Skin of body (tissue), 3 donors: Measurements from ENCODE around the gene HELQ. TPM values are rescaled to one million over a fixed set of nuclear protein-coding genes. Genes with fewer than 3 reads are reported as not detected.

Experiments used
- DNase-seq: peaks from one replicate; lab custom pipeline; 2025; lab: John Stamatoyannopoulos, UW
- small RNA-seq: library from RNA; depleted of rRNA; stranded (forward); fragments of <200 nt; gene quantifications from one replicate; pipeline ENCODE3, GENCODE V24; 2014; ENCODE audit warnings: low replicate concordance
- total RNA-seq: library from RNA; depleted of rRNA; stranded (reverse); fragments of >200 nt; gene quantifications from one replicate; pipeline ENCODE4 v1.2.3, GENCODE V29; 2014

The HELQ gene
- total RNA-seq, 1 donor from 2014 or later, result 12.0 TPM

DNA sequence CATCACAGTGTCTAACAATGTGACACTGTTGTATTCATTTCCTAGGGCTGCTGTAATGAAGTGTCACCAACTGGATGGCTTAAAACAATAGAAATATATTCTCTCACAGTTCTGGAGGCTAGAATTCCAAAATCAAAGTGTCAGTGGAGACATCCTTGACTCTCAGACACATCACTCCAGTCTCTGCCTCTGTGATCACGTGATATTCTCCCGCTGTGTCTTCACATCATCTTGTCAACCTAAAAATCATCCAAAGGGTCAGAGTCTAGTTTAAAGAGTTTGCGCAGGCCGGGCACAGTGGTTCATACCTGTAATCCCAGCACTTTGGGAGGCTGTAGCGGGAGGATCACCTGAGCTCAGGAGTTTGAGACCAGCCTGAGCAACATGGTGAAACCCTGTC is 84.4 kb downstream of the HELQ start:
- no peak for DNase-seq

DNA sequence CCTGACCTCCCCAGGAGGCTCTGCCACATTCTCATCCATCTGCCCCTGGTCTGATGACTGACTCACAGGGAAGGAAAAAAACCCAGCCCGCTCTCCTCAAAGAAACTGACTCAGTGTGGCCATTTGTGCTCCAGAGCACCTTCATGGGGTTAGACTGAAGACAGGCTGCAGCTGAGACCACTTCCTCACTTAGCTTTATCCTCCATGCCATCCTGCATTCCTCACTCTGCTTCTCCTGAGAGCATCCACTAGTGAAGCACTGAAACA is 85.0 kb downstream of the HELQ start:
- no peak for DNase-seq

DNA sequence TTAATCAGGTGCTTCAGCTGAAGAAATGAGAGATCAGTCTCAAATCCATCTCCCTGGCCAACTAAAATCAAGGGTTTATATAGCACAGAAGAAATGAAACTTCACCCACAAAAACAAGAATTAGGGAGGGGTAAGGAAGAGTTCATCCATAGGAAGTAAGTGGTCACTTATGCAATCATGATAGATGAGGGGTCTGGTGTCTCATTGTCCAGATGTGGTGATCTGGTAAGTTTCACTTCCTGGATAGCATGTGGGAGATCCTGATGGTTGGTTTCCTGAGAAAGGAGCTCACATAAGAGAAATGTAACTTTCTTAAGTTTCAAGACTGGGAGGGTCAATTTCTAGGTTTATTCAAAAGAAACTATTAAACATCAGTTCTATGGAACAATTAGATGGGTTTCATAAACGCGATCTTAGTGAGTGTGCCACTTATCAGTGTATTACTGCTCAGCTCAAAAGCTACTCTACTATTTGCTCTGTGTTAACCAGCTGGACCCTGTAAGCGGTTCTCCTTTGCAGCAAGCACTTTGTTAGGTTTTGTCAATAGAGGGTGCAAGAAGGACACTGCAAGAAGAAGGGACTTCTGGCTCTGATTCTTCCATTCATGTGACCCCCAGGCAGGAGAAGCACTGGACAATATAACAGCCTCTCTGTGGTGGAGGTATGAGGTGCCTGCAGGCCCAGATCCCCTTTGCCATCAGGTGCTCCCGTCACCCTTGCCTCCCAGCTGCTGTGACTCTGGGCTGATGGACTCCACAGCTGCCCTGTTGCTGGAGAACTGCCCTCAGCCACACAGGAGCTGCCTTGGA is 85.6 kb downstream of the HELQ start:
- no peak for DNase-seq

DNA sequence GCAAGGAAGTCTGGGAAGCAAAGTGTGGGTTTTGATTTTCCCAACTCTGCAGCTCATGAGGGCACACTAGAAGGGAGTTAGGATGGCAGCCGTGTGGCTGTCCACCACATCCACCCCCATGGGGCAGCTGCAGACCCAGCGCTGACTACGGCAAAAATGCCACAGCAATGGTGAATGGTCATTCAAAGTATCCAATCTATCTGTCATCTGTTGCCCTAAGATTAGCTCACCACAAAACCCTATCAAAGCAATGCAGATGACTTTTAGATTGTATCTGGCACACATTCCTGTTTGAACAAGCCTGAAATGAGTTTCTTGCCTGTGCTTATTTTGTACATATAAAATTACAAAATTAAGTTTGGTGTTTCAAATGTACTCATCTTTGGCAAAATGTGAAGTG is 91.3 kb downstream of the HELQ start:
- no peak for DNase-seq

DNA sequence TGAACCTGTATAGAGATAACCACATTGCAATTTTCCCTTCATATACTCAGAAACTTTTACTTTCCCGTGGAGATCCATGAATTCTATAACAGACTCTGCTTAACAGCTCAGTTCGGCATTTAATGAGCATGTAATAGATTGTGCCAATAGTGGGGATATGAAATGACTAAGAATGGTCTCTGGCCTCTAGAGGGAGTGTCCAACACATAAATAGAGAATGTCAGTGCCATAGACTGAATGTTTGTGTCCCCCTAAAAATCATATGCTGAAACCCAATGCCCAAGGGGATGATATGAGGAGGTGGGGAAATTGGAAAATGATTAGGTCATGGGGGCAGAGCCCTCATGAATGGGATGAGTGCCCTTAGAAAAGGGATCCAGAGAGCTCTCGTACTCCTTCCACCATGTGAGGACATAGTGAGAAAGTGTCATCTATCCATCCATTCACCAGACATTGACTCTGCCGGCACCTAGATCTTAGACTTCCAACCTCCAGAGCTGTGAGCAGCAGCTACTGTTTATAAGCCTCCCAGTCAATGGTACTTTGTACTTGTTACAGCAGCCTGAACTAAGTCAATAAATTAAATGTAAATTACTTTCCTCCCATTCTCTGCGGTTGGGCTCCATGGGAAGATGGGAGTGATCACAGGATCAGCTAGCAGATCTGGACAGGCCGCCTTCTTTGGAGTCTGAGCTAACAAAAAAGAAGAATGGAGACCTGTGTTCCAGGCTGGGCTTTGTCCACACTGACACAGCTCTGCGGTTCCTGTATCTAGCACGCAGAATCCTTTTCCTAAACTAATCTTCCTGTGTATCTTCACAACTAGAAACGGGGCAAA is 92.9 kb downstream of the HELQ start:
- no peak for DNase-seq

DNA sequence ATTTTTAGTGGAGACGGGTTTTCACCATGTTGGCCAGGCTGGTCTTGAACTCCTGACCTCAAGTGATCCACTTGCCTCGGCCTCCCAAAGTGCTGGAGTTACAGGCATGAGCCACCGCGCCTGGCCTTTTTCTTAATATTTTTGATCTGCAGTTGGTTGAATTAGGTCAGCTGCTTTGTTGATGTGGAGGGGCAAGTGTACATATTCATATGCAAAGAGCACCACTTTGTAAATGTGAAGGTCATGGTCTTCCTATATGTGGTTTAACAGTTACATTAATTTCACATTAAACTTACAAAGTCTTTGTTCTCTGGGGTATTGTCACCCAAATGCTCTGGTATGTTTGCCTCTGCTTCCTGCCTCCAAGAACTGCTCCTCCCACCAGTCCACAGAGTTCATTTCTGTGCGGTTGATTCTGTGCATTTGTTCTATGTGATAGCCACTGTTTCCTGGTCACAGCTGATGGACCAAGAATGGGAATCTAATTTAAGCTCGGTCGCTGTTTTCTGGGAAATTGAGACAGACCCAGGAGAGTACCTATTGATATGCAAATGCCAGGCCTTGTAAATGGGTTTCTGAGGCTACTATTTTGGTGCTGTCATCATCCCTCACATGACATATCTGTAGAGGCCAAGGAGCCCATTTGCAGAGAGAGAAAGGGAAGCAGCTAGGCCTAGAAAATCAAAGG is 94.1 kb downstream of the HELQ start:
- DNase-seq, result no peak

DNA sequence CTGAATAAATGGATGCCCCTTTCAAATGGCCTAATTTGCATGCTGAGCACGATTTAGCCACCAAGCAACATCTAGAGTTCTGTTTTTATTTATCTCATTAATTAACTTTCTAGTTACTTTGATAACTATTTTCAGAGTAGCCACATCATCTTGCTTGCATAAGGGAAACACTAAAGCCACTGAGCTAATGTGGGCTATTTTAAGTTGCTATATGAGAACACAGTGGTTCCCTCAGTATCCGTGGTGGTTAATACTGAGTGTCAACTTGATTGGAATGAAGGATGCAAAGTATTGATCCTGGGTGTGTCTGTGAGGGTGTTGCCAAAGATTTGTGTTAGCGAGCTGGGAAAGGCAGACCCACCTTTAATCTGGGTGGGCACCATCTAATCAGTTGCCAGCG is 95.6 kb downstream of the HELQ start:
- DNase-seq, result no peak

DNA sequence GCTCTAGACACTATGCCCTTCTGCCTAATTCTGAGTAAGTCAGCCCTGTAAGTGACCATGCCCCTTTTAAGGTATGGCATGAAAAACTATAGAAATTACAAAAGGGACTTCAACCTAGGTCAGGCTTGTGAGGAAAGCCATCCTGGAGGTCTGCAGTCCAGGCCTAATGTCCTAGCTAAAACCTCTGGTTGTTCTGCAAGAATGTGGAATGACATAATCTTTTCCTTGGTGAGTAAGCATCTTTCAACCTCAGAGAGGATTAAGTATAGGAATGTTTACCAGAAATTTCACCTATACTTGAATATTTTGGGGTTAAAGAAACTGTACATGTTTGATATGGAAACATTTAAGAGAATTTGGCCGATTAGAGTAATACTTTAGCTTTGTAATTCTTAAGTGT is 97.2 kb downstream of the HELQ start:
- no peak for DNase-seq

Small RNAs within 50 kb of the gene (small RNA-seq; reads per million reads assigned to genes)
- not detected for gene AC114781.5

Other genes starting within 250 kb of the HELQ start
- 10.6 TPM for gene COQ2, start 171.0 kb downstream of the HELQ start, total RNA-seq
- 3.9 TPM for gene HPSE, start 121.0 kb downstream of the HELQ start, total RNA-seq
- 19.9 TPM for gene MRPS18C, start 235 bp upstream of the HELQ start, total RNA-seq
- gene ABRAXAS1, start 29.3 kb upstream of the HELQ start, total RNA-seq, result 14.1 TPM
- gene GPAT3, start 80.3 kb upstream of the HELQ start, total RNA-seq, result 35.0 TPM